GM18868 (cell line): ENCODE data around the gene THEM4.
"Not testable (repeated sequence)": the region's sequence is repeated elsewhere in the genome, so short reads cannot be mapped to it uniquely, and the experiment has no call there.

ENCODE experiments used
- ATAC-seq: cut with Tn5 transposase; IDR thresholded peaks from one replicate; pipeline ENCODE4 v1.9.1; 2021; ENCODE audit warnings: mild to moderate bottlenecking, moderate library complexity; ENCODE audit not compliant: unreplicated experiment

THEM4 gene

GRCh38 chr1:151860504-151861187, 48.7 kb downstream of the THEM4 start:
- no peak for ATAC-seq

- ATAC-seq, result no peak
These were observed 49.4 kb downstream of the THEM4 start for GRCh38 chr1:151859891-151860293.

GRCh38 chr1:151858886-151859665, 50.2 kb downstream of the THEM4 start:
- no peak for ATAC-seq

GRCh38 chr1:151858030-151858746, 51.1 kb downstream of the THEM4 start:
- ATAC-seq, result no peak

GRCh38 chr1:151855933-151856332, 53.4 kb downstream of the THEM4 start:
- no peak for ATAC-seq

GRCh38 chr1:151855516-151855915, 53.8 kb downstream of the THEM4 start:
- not testable (repeated sequence) for ATAC-seq

GRCh38 chr1:151854658-151855057, 54.7 kb downstream of the THEM4 start:
- no peak for ATAC-seq

- no peak for ATAC-seq
These were observed 55.8 kb downstream of the THEM4 start, which contains the start of gene THEM5 for GRCh38 chr1:151853411-151853943. Gene THEM5, minus strand, starts transcription at chr1:151853712. Its CDS starts 147 bp downstream, at chr1:151853565.

GRCh38 chr1:151852733-151853132, 56.6 kb downstream of the THEM4 start:
- ATAC-seq, result no peak

- no peak for ATAC-seq
These were observed 57.4 kb downstream of the THEM4 start for GRCh38 chr1:151851886-151852285.

- ATAC-seq, result no peak
These were observed 59.4 kb downstream of the THEM4 start for GRCh38 chr1:151849871-151850270.

- ATAC-seq, result no peak
These were observed 60.2 kb downstream of the THEM4 start for GRCh38 chr1:151849126-151849525.

- ATAC-seq, result no peak
These were observed 61.3 kb downstream of the THEM4 start for GRCh38 chr1:151847867-151848596.

- ATAC-seq, result no peak
These were observed 62.5 kb downstream of the THEM4 start for GRCh38 chr1:151846686-151847237.

GRCh38 chr1:151846062-151846568, 63.2 kb downstream of the THEM4 start:
- peak; percentile 40 for ATAC-seq

- no peak for ATAC-seq
These were observed 65.9 kb downstream of the THEM4 start for GRCh38 chr1:151843398-151843797.

GRCh38 chr1:151841141-151841540, 68.2 kb downstream of the THEM4 start:
- ATAC-seq, result no peak

GRCh38 chr1:151840421-151840820, 68.9 kb downstream of the THEM4 start:
- ATAC-seq, result no peak

GRCh38 chr1:151839457-151840403, 69.6 kb downstream of the THEM4 start, which contains the start of gene C2CD4D:
Gene C2CD4D, minus strand, starts transcription at chr1:151839820. Its CDS starts 831 bp downstream, at chr1:151838989.
- ATAC-seq, result peak; percentile 67
